H1 (cell line): ENCODE results near the gene STKLD1. TPM values are rescaled to one million over a fixed set of nuclear protein-coding genes. Genes with fewer than 3 reads are reported as not detected.

ENCODE experiments used
- ASH2L ChIP-seq: fragments of 200-600, 300-600 bp; sonication (generic); IDR thresholded peaks from one replicate; pipeline ENCODE4 v1.7.1; 2017; ENCODE audit warnings: low read length
- KDM1A ChIP-seq: fragments of 200-600, 300-600 bp; sonication (generic); IDR thresholded peaks from 2 replicates; pipeline ENCODE4 v1.7.1; 2016; ENCODE audit warnings: mild to moderate bottlenecking, low read length, borderline replicate concordance
- MAFK ChIP-seq: IDR thresholded peaks from 2 replicates; pipeline ENCODE4 v1.6.1; 2012; ENCODE audit warnings: low read depth, mild to moderate bottlenecking, improper control_type of control experiment, low read length
- SUZ12 ChIP-seq: fragments of 200-600 bp; sonication (generic); IDR thresholded peaks from 2 replicates; pipeline ENCODE4 v1.6.1; 2012; ENCODE audit warnings: mild to moderate bottlenecking, inconsistent platforms, low read length, moderate library complexity, mixed read lengths
- TEAD4 ChIP-seq: IDR thresholded peaks from 2 replicates; pipeline ENCODE4 v1.6.1; 2012; ENCODE audit warnings: low read depth, low read length, inconsistent platforms, mixed read lengths
- polyA plus RNA-seq, 7 experiments: library from polyadenylated mRNA; depleted of rRNA in 3 of 7; stranded (reverse) in 5 of 7; unstranded in 2 of 7; fragments of >200 nt in 5 of 7; fragments of 200-250 nt in 2 of 7; gene quantifications; 1 replicate in 5 of 7; 2 replicates in 1 of 7; 4 replicates in 1 of 7; pipeline versions ENCODE4 v1.2.1 to v1.2.3, GENCODE V29; 2011 to 2013; ENCODE audit warnings: missing spikeins in 2 of 7, mixed read lengths in 2 of 7
- total RNA-seq: library from RNA; stranded (reverse); fragmentation: NEBNext Ultra II Directional; extraction: Animal tissue kit (Norgen Biotek cat#: 25700); gene quantifications from 2 replicates; pipeline ENCODE4 v1.2.1, GENCODE V29; 2021
- TF ChIP-seq, protein P1 (sequence below): IDR thresholded peaks from 2 replicates; pipeline ENCODE4 v1.6.1; 2012; ENCODE audit warnings: inconsistent platforms

The STKLD1 gene
- total and polyA plus RNA-seq, 2 of the 8 experiments (the other 6 are each of a cell fraction or from before 2014, with no cell fraction given) = 0.26 TPM; not detected in 1

GRCh38 chr9:133367778-133368177 is 8.4 kb upstream of the STKLD1 start (continued):
- TF ChIP-seq SUZ12 (no peak), TEAD4 (no peak), KDM1A (no peak), MAFK (no peak), ASH2L (no peak)
- TF ChIP-seq, protein P1, sequence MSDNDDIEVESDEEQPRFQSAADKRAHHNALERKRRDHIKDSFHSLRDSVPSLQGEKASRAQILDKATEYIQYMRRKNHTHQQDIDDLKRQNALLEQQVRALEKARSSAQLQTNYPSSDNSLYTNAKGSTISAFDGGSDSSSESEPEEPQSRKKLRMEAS = no peak
